Measurements from ENCODE around the gene JPT1. TPM values are rescaled to one million over a fixed set of nuclear protein-coding genes. Genes with fewer than 3 reads are reported as not detected.
A peak's percentile ranks its signal among the peaks of the same experiment; 100 is the strongest.

Gene JPT1
- total RNA-seq, 4 donors from 2014 or later, result 15.1 to 23.4 (median 17.7) TPM

GRCh38 chr17:75087558-75088453 lies 66.5 kb downstream of the JPT1 start, which contains the start of gene SLC16A5:
Gene SLC16A5 (plus strand): TSS chr17:75087954. CDS start chr17:75093637, 5,683 bp downstream.
- H3K4me3 ChIP-seq (replicated peaks in 1 of 3), result peak within 1 kb of the TSS in 2 of 3 donors; percentile 52 to 56
- H3K4me1 ChIP-seq, result peaks cover 47 to 74% of the 10 kb centered on the region in 2 donors
- no peaks in the 10 kb centered on the region for H3K36me3 ChIP-seq
- no peaks in the 10 kb centered on the region for H3K9me3 ChIP-seq
- peak within 1 kb of the TSS; percentile 69 to 88 (median 84) for H3K27ac ChIP-seq
- no peaks in the 10 kb centered on the region for H3K27me3 ChIP-seq
- TF ChIP-seq POLR2A (IDR thresholded peaks at IDR 0.05), result peak; percentile 50 to 84
- TF ChIP-seq CTCF (IDR thresholded peaks at IDR 0.05), result no peak
- DNase-seq, result peak; percentile 88 to 89
- intact Hi-C loops (cut with DNase I), result no loop called here
- 10 to 13% methylated on average over 6 to 9 of the region's 69 CpGs for WGBS, 2 donors

DNA sequence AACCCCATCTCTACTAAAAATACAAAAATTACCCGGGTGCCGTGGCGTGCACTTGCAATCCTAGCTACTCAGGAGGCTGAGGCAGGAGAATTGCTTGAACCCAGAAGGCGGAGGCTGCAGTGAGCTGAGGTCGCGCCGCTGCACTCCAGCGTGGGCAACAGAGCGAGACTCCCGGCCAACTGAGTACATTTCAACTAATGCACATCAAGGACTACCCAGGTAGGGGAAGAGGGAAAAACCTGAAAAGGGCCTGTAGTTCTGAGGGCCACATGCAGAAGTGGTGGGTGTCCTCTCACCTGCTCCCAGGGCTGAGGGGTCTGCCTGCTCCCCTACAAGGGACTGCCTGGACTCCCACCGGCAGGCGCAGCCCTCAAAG lies 67.1 kb downstream of the JPT1 start:
- peaks cover 41 to 68% of the 10 kb centered on the region in 2 donors for H3K4me1 ChIP-seq
- DNase-seq, result no peak
- intact Hi-C loops (cut with DNase I), result no loop called here
- H3K27me3 ChIP-seq, result no peaks in the 10 kb centered on the region
- WGBS, 2 donors, result 45 to 58% methylated on average over 11 to 12 of the region's 12 CpGs
- peak overlapping the region in 1 of 3 donors; percentile 52 for H3K4me3 ChIP-seq (replicated peaks in 1 of 3)
- H3K9me3 ChIP-seq, result no peaks in the 10 kb centered on the region
- no peaks in the 10 kb centered on the region for H3K36me3 ChIP-seq
- peak overlapping the region; percentile 69 to 88 (median 84) for H3K27ac ChIP-seq
- TF ChIP-seq CTCF (IDR thresholded peaks at IDR 0.05) (no peak), POLR2A (IDR thresholded peaks at IDR 0.05) (no peak)

GRCh38 chr17:75086496-75087181 lies 67.7 kb downstream of the JPT1 start:
- DNase-seq, result no peak
- Histone ChIP-seq H3K27me3 (no peaks in the 10 kb centered on the region), H3K36me3 (no peaks in the 10 kb centered on the region), H3K4me3 (replicated peaks in 1 of 3) (no peak overlapping the region), H3K4me1 (peaks cover 35 to 62% of the 10 kb centered on the region in 2 donors), H3K27ac (peak overlapping the region in 2 of 3 donors; percentile 84 to 88), H3K9me3 (no peaks in the 10 kb centered on the region)
- 84 to 85% methylated on average over 15 of the region's 15 CpGs for WGBS, 2 donors
- TF ChIP-seq CTCF (IDR thresholded peaks at IDR 0.05) (no peak), POLR2A (IDR thresholded peaks at IDR 0.05) (no peak)
- intact Hi-C loops (cut with DNase I), result no loop called here

Small RNA genes lying within 50 kb of the gene (small RNA-seq; reads per million reads assigned to genes)
- gene RF00019, result not detected

Other genes starting within 250 kb of the JPT1 start
- not detected for gene USH1G, start 231.3 kb downstream of the JPT1 start, total RNA-seq
- not detected for gene OTOP2, start 230.2 kb downstream of the JPT1 start, total RNA-seq
- gene OTOP3, start 218.6 kb downstream of the JPT1 start, total RNA-seq, result not detected
- gene HID1, start 181.8 kb downstream of the JPT1 start, total RNA-seq, result 10 to 100 TPM; 19.4 to 27.4 (median 21.3) TPM
- gene CDR2L, start 166.9 kb downstream of the JPT1 start, total RNA-seq, result 1 to 10 TPM; 2.6 to 9.8 (median 4.2) TPM
- 10 to 100 TPM; 37.8 to 55.1 (median 49.7) TPM for gene MRPL58, start 141.8 kb downstream of the JPT1 start, total RNA-seq
- gene ATP5PD, start 107.5 kb downstream of the JPT1 start, total RNA-seq, result 100 to 1,000 TPM; 172 to 408 (median 330) TPM
- gene KCTD2, start 107.3 kb downstream of the JPT1 start, total RNA-seq, result 10 to 100 TPM; 33.6 to 48.6 (median 41.7) TPM
- 10 to 100 TPM; 24.1 to 40.3 (median 27.6) TPM for gene SLC16A5, start 66.6 kb downstream of the JPT1 start, total RNA-seq
- gene ARMC7, start 44.5 kb downstream of the JPT1 start, total RNA-seq, result 10 to 100 TPM in 2 of 4 donors, 1 to 10 TPM in 2; 8.7 to 13.1 (median 10.5) TPM
- 100 to 1,000 TPM in 3 of 4 donors, 10 to 100 TPM in 1; 84.7 to 203 (median 107) TPM for gene NT5C, start 22.8 kb downstream of the JPT1 start, total RNA-seq
- gene SUMO2, start 28.4 kb upstream of the JPT1 start, total RNA-seq, result 100 to 1,000 TPM in 1 of 4 donors, 10 to 100 TPM in 3; 61.9 to 100 (median 82.1) TPM
- 10 to 100 TPM; 24.7 to 31.7 (median 27.1) TPM for gene NUP85, start 51.2 kb upstream of the JPT1 start, total RNA-seq
- 10 to 100 TPM; 22.5 to 38.4 (median 24.1) TPM for gene GGA3, start 107.1 kb upstream of the JPT1 start, total RNA-seq
- 10 to 100 TPM; 29.9 to 59.4 (median 41.0) TPM for gene MRPS7, start 107.4 kb upstream of the JPT1 start, total RNA-seq
- 10 to 100 TPM; 17.7 to 31.1 (median 23.0) TPM for gene MIF4GD, start 116.7 kb upstream of the JPT1 start, total RNA-seq
- 10 to 100 TPM in 3 of 4 donors, 1 to 10 TPM in 1; 2.1 to 14.3 (median 12.7) TPM for gene SLC25A19, start 134.9 kb upstream of the JPT1 start, total RNA-seq